ENCODE measurements around the gene UPF1.
"Not testable (repeated sequence)": the region's sequence is repeated elsewhere in the genome, so short reads cannot be mapped to it uniquely, and the experiment has no call there.

UPF1 gene

DNA sequence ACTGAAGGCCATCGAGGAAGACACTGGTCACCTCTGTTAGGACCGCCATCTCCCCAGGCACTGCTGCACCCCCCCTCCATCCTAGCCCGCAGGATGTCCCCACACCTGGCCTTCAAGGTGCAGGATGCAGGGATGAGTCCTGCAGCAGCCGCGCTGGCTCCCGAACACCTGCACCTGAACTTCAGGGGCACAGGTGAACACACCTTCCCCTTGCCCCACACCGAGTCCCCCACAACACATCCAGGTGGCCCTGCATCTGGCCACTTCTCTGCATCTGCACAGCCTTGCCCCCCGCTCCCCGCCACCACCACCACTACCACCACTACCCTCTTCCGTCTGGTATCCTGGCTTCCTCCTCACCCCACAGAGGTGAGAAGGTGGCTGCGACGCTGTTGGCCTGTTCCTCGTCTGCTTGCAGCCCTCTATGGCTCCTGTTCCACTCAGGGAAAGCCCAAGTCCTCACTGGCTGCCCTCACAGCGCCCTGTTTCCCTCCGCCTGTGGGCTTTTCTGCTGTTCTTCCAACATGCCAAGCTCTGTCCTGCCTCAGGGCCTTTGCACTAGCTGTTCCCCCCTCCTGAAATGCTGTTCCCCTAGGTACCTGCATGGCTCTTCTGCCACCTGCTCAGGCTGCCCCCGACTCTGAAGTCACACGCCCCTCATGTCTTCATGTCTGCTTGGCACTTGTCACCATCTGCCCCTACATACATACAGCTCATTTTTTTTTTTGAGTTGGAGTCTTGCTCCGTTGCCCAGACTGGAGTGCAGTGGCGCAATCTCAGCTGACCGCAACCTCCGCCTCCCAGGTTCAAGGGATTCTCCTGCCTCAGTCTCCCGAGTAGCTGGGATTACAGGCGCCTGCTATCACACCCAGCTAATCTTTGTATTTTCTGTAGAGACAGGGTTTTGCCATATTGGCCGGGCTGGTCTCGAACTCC is 65.6 kb downstream of the UPF1 start:
- no peak for ATAC-seq (replicated peaks; ENCODE audit: extremely low read depth, poor library complexity, severe bottlenecking)
- H3K36me3 Mint-ChIP-seq (ENCODE audit: insufficient read depth): peaks cover 16% of the 10 kb centered on the region
- peaks cover 17% of the 10 kb centered on the region for H3K4me1 Mint-ChIP-seq

DNA sequence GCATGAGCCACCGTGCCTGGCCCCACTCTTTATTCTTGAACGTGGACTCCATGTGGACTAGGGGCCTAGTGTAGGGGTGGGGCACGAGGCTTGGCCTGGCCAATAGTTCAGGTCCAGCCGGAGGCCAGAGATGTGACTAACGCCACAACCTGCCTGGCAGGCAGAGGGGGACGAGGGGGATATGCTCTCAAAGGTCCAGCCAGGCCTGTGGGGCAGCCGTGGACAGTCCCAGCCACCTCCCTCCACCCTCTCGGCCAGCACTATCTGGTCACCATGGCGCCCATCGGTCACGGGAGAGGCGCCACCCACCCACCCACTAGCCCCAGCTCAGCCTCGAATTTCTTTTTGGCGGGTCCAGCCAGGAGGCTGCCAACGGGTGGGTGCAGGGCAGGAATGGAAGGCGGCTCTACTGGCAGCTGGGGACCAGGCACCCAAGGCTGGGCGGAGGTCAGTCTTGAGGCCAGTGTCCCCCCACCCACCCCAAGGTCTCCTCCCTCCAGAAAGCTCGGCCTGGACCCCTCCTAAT is 66.4 kb downstream of the UPF1 start:
- Mint-ChIP-seq H3K27me3 (peaks cover 31% of the 10 kb centered on the region), H3K9me3 (no peaks in the 10 kb centered on the region), H3K36me3 (ENCODE audit: insufficient read depth) (peaks cover 17% of the 10 kb centered on the region), H3K27ac (ENCODE audit: low read depth) (no peak overlapping the region), H3K4me1 (peaks cover 17% of the 10 kb centered on the region), H3K4me3 (no peak overlapping the region)
- DNase-seq (ENCODE audit: low spot score in 2 of 2) (no peak), ATAC-seq (replicated peaks; ENCODE audit: extremely low read depth, poor library complexity, severe bottlenecking) (no peak)

More for the DNA sequence above, 65.6 kb downstream of the UPF1 start:
- no peak for DNase-seq (ENCODE audit: low spot score in 2 of 2)
- Mint-ChIP-seq H3K4me3 (peak overlapping the region; percentile 76), H3K27ac (ENCODE audit: low read depth) (no peak overlapping the region), H3K9me3 (no peaks in the 10 kb centered on the region), H3K27me3 (peaks cover 39% of the 10 kb centered on the region)

DNA sequence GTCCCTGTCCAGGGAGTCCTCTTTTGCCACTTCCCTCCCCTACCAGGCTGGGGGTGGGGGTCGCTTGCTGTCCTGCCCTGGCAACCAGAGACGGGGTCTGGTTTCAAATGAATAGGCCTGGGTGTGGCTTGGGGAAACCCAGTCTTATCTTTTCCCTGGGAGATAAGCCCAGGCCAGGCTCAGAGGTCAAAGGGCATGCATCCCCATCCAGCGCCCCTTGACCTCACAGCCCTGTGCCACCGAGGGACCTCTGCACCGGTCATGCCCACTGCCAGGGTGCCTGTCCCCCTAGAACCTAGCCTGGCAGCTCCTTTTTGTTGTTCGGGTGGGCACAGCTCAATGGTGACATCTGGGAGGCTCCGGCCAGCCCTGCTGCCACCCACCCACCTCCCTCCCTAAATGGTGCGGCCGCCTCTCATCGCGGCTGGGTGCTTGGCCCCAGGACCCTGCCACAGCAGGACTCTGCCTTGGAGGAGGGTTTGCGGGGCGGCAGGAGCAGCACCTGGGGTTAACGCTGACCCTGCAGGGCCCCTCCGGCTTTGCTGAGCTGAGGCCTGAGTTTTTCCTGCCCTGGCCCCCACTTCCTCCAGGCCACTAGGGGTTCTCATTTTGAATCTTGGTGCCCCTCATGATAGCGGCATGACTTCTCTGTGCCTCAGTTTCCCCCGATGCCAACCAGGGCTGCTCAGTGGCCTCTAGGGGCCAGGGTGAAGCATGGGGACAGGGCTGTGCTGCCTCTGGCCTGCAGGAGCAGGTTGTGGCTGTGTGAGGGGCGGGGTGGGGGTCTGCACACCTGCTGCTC is 67.0 kb downstream of the UPF1 start:
- Mint-ChIP-seq H3K27me3 (peaks cover 25% of the 10 kb centered on the region), H3K4me1 (peaks cover 17% of the 10 kb centered on the region), H3K9me3 (no peaks in the 10 kb centered on the region), H3K27ac (ENCODE audit: low read depth) (no peak overlapping the region), H3K4me3 (no peak overlapping the region), H3K36me3 (ENCODE audit: insufficient read depth) (peaks cover 18% of the 10 kb centered on the region)
- ATAC-seq (replicated peaks; ENCODE audit: extremely low read depth, poor library complexity, severe bottlenecking) (no peak), DNase-seq (ENCODE audit: low spot score in 2 of 2) (no peak)

DNA sequence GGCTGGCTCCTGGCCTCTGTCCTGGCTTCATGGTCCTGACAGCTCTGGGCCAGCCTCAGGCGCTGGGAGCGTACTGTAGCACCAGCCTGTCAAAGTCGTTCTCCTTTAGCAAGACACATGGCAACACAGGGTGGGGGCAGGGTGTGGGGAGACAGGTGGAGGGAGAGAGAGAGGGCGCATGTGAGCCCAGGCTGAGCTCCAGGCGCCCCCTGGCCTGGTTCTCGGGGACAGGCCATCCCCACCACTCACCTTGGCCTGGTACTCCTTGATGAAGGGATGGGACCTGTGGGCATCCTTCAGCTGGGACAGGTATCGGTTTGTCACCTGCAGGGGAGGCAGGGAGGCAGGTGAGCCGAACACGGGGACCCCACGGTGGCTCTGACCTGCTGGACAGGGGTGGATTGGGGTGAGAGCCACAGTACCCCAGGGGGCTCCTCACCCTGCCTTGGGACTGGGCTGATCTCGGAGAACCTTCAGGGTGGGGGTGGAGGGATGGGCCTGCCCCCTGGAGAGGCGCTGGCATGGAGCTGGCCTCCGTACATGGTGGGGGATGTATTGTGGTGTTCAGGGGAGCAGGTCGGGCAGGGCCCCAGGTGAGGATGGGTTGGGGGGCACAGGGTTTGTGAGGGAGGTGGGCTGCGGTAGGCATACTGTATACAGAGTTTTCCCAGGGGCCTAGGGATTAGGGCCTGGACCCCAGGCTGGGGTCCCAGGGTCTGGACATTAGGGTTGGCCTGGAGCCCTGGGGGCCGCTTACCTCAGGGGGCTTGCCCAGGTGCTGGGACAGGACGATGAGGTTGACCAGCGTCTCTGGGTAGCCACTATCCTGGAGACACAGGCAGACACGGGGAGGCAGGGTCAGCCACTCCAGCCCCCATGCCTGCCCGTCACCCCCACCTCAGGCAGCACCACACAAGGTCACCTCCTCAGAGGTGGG is 68.1 kb downstream of the UPF1 start:
- H3K27ac Mint-ChIP-seq (ENCODE audit: low read depth): no peak overlapping the region
- peaks cover 17% of the 10 kb centered on the region for H3K4me1 Mint-ChIP-seq
- ATAC-seq (replicated peaks; ENCODE audit: extremely low read depth, poor library complexity, severe bottlenecking) (no peak), DNase-seq (ENCODE audit: low spot score in 2 of 2) (no peak)
- no peak overlapping the region for H3K4me3 Mint-ChIP-seq
- peaks cover 20% of the 10 kb centered on the region for H3K27me3 Mint-ChIP-seq
- H3K36me3 Mint-ChIP-seq (ENCODE audit: insufficient read depth): peaks cover 19% of the 10 kb centered on the region
- no peaks in the 10 kb centered on the region for H3K9me3 Mint-ChIP-seq

DNA sequence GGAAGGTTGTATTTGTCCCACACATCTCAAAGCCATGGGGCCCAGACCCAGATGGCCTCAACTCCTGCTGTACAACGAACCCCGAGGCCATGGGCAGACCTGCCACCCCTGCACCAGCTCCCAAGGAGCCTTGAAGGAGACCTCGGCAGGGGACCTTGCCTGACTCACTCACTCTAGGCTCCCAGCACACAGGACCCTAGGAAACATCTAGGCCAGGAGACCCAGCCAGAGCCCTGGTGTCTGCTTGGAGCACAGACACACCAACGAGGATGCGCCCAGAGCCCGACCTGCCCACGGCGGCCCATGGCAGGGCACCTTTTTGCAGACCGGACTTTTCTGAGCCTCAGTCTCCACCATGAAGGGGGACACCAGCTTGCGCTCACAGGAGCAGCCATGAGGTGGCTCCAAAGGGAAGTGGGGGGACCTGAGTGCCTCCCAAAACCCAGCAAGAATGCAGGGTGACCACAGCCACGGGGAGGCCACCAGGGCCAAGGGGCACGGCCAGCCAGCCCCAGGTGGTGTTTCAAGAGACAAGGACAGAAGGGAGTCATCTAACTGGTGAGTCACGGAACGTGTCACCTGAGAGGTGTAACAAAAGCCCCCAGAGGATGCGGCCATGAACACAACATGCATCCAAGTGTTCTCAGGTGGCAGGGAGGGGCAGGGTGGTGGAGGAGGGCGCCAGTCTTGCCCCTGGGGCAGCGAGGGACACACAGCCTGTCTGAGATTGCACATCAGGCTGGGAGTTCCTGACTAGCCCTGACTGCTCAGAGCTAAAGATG is 69.1 kb downstream of the UPF1 start:
- Mint-ChIP-seq H3K36me3 (ENCODE audit: insufficient read depth) (peaks cover 28% of the 10 kb centered on the region), H3K4me1 (peaks cover 17% of the 10 kb centered on the region), H3K27me3 (peaks cover 20% of the 10 kb centered on the region), H3K27ac (ENCODE audit: low read depth) (no peak overlapping the region), H3K9me3 (no peaks in the 10 kb centered on the region), H3K4me3 (no peak overlapping the region)
- ATAC-seq (replicated peaks; ENCODE audit: extremely low read depth, poor library complexity, severe bottlenecking) (no peak), DNase-seq (ENCODE audit: low spot score in 2 of 2) (no peak)

DNA sequence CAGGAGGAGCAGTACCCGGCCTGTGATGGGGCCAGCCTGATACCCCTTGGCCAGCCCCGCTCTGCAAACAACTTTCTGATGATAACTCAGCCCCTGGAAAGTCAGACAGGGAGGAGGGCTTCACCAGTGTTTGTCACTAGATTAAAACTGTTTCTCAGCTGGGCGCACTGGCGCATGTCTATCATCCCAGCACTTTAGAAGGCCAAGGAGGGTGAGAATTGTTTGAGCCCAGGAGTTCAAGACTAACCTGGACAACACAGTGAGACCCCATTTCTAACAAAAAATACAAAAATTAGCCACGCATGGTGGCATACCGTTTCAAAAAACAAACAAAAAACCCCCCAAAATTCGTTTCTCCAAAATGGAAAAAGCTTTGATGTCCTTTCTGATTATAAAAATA is 69.7 kb downstream of the UPF1 start:
- Mint-ChIP-seq H3K27ac (ENCODE audit: low read depth) (no peak overlapping the region), H3K9me3 (no peaks in the 10 kb centered on the region), H3K4me3 (no peak overlapping the region), H3K27me3 (peaks cover 15% of the 10 kb centered on the region), H3K36me3 (ENCODE audit: insufficient read depth) (peaks cover 32% of the 10 kb centered on the region), H3K4me1 (peaks cover 13% of the 10 kb centered on the region)
- no peak for ATAC-seq (replicated peaks; ENCODE audit: extremely low read depth, poor library complexity, severe bottlenecking)
- no peak for DNase-seq (ENCODE audit: low spot score in 2 of 2)

DNA sequence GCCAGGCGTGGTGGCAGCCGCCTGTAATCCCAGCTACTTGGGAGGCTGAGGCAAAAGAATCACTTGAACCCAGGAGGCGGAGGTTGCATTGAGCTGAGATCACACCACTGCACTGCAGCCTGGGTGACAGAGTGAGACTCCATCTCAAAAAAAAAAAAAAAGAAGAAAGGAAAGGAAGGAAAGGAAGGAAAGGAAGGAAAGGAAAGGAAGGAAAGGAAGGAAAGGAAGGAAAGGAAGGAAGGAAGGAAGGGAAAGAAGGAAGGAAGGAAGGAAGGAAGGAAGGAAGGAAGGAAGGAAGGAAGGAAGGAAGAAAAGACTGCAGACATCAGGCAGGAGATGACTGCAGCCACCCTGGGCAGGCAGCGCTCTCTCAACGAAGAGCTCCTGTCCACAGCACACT is 70.8 kb downstream of the UPF1 start:
- not testable (repeated sequence) for H3K4me1 Mint-ChIP-seq; H3K27me3 Mint-ChIP-seq; DNase-seq (ENCODE audit: low spot score in 2 of 2); ATAC-seq (replicated peaks; ENCODE audit: extremely low read depth, poor library complexity, severe bottlenecking); H3K9me3 Mint-ChIP-seq; H3K4me3 Mint-ChIP-seq
- H3K27ac Mint-ChIP-seq (ENCODE audit: low read depth): peak overlapping the region; percentile 83
- H3K36me3 Mint-ChIP-seq (ENCODE audit: insufficient read depth): peaks cover 34% of the 10 kb centered on the region

DNA sequence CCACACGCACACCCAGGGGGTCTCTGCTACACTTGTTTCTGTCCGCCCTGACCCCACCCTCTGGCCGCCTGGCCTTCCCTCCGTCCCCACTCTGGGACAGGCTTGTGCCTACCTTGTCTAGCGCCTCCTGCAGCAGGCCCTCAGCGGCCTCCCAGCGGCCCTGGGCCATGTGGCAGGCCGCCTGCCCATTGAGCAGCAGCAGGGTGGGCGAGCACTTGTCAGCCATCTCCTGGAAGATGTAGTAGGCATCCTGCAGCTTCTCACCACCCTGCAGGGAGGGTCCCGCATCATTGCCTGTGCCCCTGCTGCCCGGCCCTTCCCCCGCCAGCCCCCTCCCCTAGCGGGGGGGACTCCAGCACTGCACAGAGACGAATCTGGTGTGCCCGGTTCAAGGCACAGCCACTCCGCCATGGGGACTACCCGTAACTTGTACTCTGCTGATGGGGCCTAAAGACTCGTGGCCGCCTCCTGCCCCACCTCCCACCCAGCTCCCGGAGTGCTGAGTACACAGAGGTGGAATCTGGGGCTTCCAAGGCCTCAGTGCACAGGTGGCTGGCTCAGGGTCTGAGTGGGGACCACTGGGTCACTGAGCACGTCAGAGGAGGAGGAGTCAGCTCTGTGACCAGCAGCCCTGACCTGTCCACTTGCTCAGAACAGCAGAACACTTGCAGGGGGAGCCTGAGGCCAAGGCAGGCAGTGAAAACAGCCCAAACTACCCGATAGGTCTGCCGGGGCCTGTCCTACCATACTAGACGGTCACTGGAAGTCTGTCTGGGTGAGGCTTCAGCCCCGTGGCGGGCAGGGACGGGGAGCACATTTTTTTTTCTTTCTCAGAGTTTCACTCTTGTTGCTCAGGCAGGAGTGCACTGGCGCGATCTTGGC is 71.6 kb downstream of the UPF1 start:
- Mint-ChIP-seq H3K27me3 (no peaks in the 10 kb centered on the region), H3K36me3 (ENCODE audit: insufficient read depth) (peaks cover 35% of the 10 kb centered on the region), H3K4me3 (no peak overlapping the region), H3K27ac (ENCODE audit: low read depth) (no peak overlapping the region), H3K9me3 (no peaks in the 10 kb centered on the region), H3K4me1 (no peaks in the 10 kb centered on the region)
- DNase-seq (ENCODE audit: low spot score in 2 of 2): no peak
- no peak for ATAC-seq (replicated peaks; ENCODE audit: extremely low read depth, poor library complexity, severe bottlenecking)

DNA sequence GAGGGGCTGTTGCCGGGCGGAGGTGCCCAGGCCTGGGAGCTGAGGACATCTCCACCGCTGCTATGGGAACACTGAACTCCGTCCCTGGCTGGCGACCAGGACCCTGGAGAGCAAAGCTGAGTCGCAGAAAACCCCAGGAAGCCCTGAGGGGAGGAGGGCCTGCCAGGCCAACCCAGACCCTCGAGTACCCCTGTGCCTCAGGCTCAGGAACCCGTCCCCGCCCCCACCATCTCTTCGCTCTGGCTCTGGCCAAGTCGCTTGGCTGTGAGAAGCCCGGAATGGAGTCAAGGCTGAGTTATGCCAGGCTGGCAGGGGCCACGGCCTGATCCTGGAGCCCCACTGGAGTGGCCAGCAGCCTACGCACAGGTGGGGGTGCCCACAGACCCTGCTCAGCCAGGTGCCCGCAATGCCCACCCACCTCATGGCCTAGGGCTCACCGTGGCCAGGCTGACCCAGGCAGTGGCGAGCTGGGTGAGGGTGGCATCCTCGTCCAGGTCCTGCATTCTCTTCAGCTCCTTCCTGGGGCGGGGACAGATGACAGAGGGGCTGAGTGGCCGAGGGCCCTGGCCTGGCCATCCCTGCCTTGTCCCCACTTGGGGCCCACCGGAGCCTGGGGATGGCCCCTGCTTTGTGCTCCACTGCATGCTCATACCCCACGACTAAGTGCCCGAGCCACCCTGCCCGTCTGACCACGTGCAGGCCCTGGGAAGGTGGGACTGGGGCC is 72.7 kb downstream of the UPF1 start:
- Mint-ChIP-seq H3K27me3 (no peaks in the 10 kb centered on the region), H3K27ac (ENCODE audit: low read depth) (no peak overlapping the region), H3K4me1 (no peaks in the 10 kb centered on the region), H3K4me3 (no peak overlapping the region), H3K36me3 (ENCODE audit: insufficient read depth) (peaks cover 33% of the 10 kb centered on the region), H3K9me3 (no peaks in the 10 kb centered on the region)
- DNase-seq (ENCODE audit: low spot score in 2 of 2): no peak
- ATAC-seq (replicated peaks; ENCODE audit: extremely low read depth, poor library complexity, severe bottlenecking): no peak

DNA sequence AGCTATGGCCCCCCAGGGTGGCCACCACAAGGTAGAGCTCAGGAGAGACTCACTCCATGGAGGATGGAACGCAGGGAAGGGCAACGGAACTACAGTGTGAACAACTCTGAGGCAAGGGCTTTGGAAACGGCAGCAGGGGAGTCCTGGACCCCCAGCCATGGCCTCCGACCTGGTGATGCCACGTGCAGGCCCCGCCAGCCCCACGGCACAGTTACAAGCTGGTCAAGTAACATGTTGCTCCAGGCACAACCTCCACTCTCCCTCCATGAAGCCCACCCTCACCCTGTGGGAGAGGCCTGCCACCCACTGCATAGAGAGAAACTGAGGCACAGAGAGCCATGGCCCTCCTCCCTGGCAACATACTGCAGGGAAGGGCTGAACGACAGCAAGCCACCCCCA is 73.3 kb downstream of the UPF1 start:
- Mint-ChIP-seq H3K27ac (ENCODE audit: low read depth) (no peak overlapping the region), H3K9me3 (no peaks in the 10 kb centered on the region), H3K4me1 (no peaks in the 10 kb centered on the region), H3K27me3 (no peaks in the 10 kb centered on the region), H3K36me3 (ENCODE audit: insufficient read depth) (peaks cover 35% of the 10 kb centered on the region), H3K4me3 (no peak overlapping the region)
- DNase-seq (ENCODE audit: low spot score in 2 of 2): no peak
- ATAC-seq (replicated peaks; ENCODE audit: extremely low read depth, poor library complexity, severe bottlenecking): no peak

Measured in central memory CD8-positive, alpha-beta T cell (primary cell).